ENCODE measurements around the gene BPIFB2. TPM values are rescaled to one million over a fixed set of nuclear protein-coding genes. Genes with fewer than 3 reads are reported as not detected.

The BPIFB2 gene
- total RNA-seq, 1 experiment from 2014 or later, result 0.15 TPM

GRCh38 chr20:33038243-33038642, 30.7 kb downstream of the BPIFB2 start:
- ChIA-PET RAD21 (ENCODE audit: low non-redundant PET in 1 of 2, low total read pairs in 2 of 2, uncharacterized antibody in 2 of 2, unreplicated experiment in 2 of 2) (no interaction called here), CTCF (no interaction called here), POLR2A (no interaction called here)
- H3K4me2 ChIP-seq (ENCODE audit: low read length), result no peak overlapping the region
- TF ChIP-seq SRF (IDR thresholded peaks at IDR 0.05; ENCODE audit: low read depth) (no peak), CEBPB (IDR thresholded peaks at IDR 0.05; ENCODE audit: low read depth) (no peak), EZH2 (IDR thresholded peaks at IDR 0.05) (no peak), ZNF274 (IDR thresholded peaks at IDR 0.05; ENCODE audit: low read depth, low read length) (no peak), EGR1 (IDR thresholded peaks at IDR 0.05; ENCODE audit: low read depth) (no peak), TCF7L2 (IDR thresholded peaks at IDR 0.05; ENCODE audit: borderline replicate concordance, extremely low read depth, insufficient read depth, insufficient read length) (no peak)
- no peak for ATAC-seq
- no peaks in the 10 kb centered on the region for H4K20me1 ChIP-seq (ENCODE audit: insufficient read depth)
- H3K9ac ChIP-seq (ENCODE audit: low read length), result no peak overlapping the region
- peaks cover 31% of the 10 kb centered on the region; the same call in 1 of the 2 replicates for H3K27me3 ChIP-seq (ENCODE audit: insufficient read depth, low read length)
- H3K4me1 ChIP-seq (ENCODE audit: control insufficient read depth in 1 of 2, insufficient read depth in 2 of 2, low read length in 2 of 2), result no peaks in the 10 kb centered on the region
- no peak overlapping the region for H3K27ac ChIP-seq (ENCODE audit: low read depth, low read length)
- no peaks in the 10 kb centered on the region for H3K79me2 ChIP-seq (ENCODE audit: insufficient read depth, low read length)
- H2AFZ ChIP-seq (ENCODE audit: low read depth, low read length, poor library complexity, severe bottlenecking), result no peak overlapping the region
- intact Hi-C loops (cut with micrococcal nuclease), result no loop called here
- no peaks in the 10 kb centered on the region for H3K36me3 ChIP-seq (ENCODE audit: control insufficient read depth in 1 of 2, insufficient read depth in 2 of 2, low read length in 2 of 2)
- no peak overlapping the region for H3K4me3 ChIP-seq (replicated peaks in 1 of 2; ENCODE audit: low read depth in 1 of 2, low read length in 2 of 2)
- no TSS peak for BruUV-seq (replicated peaks)
- no peaks in the 10 kb centered on the region for H3K9me2 ChIP-seq (ENCODE audit: insufficient read depth)
- no peak for DNase-seq (ENCODE audit: low read depth, low spot score)
- no peaks in the 10 kb centered on the region for H3K9me3 ChIP-seq (ENCODE audit: control insufficient read depth in 1 of 2, insufficient read depth in 1 of 2, low read depth in 1 of 2, low read length in 2 of 2)

- Histone ChIP-seq H3K9ac (ENCODE audit: low read length) (no peak overlapping the region), H2AFZ (ENCODE audit: low read depth, low read length, poor library complexity, severe bottlenecking) (no peak overlapping the region), H3K36me3 (ENCODE audit: control insufficient read depth in 1 of 2, insufficient read depth in 2 of 2, low read length in 2 of 2) (no peaks in the 10 kb centered on the region), H3K27ac (ENCODE audit: low read depth, low read length) (no peak overlapping the region), H4K20me1 (ENCODE audit: insufficient read depth) (no peaks in the 10 kb centered on the region), H3K9me3 (ENCODE audit: control insufficient read depth in 1 of 2, insufficient read depth in 1 of 2, low read depth in 1 of 2, low read length in 2 of 2) (peaks cover 0 to 5% of the 10 kb centered on the region in 2 experiments; a peak in 1 of 4 replicates), H3K27me3 (ENCODE audit: insufficient read depth, low read length) (peaks cover 23% of the 10 kb centered on the region; the same call in 1 of the 2 replicates), H3K9me2 (ENCODE audit: insufficient read depth) (no peaks in the 10 kb centered on the region), H3K4me1 (ENCODE audit: control insufficient read depth in 1 of 2, insufficient read depth in 2 of 2, low read length in 2 of 2) (no peaks in the 10 kb centered on the region), H3K79me2 (ENCODE audit: insufficient read depth, low read length) (no peaks in the 10 kb centered on the region), H3K4me3 (replicated peaks in 1 of 2; ENCODE audit: low read depth in 1 of 2, low read length in 2 of 2) (no peak overlapping the region), H3K4me2 (ENCODE audit: low read length) (no peak overlapping the region)
- no TSS peak for BruUV-seq (replicated peaks)
- ATAC-seq, result no peak
- intact Hi-C loops (cut with micrococcal nuclease), result no loop called here
- TF ChIP-seq FOSL1 (IDR thresholded peaks at IDR 0.05; ENCODE audit: low read depth), result no peak
- TF ChIP-seq EZH2 (IDR thresholded peaks at IDR 0.05), result no peak
- no peak for TF ChIP-seq RAD21 (IDR thresholded peaks at IDR 0.05; ENCODE audit: low read depth)
- no peak for TF ChIP-seq CBX3 (IDR thresholded peaks at IDR 0.05; ENCODE audit: low read depth)
- TF ChIP-seq MAX (IDR thresholded peaks at IDR 0.05), result no peak
- no peak for TF ChIP-seq JUND (IDR thresholded peaks at IDR 0.05)
- no peak for TF ChIP-seq SIN3A (IDR thresholded peaks at IDR 0.05; ENCODE audit: low read depth)
- no peak for TF ChIP-seq ATF3 (IDR thresholded peaks at IDR 0.05)
- TF ChIP-seq TCF7L2 (IDR thresholded peaks at IDR 0.05; ENCODE audit: borderline replicate concordance, extremely low read depth, insufficient read depth, insufficient read length), result no peak
- no peak for TF ChIP-seq YY1 (IDR thresholded peaks at IDR 0.05; ENCODE audit: extremely low read depth, insufficient replicate concordance, low read depth, low read length)
- no peak for TF ChIP-seq EGR1 (IDR thresholded peaks at IDR 0.05; ENCODE audit: low read depth)
- ChIA-PET RAD21 (ENCODE audit: low non-redundant PET in 1 of 2, low total read pairs in 2 of 2, uncharacterized antibody in 2 of 2, unreplicated experiment in 2 of 2) (no interaction called here), CTCF (no interaction called here), POLR2A (no interaction called here)
- DNase-seq (ENCODE audit: low read depth, low spot score), result no peak
Observed at GRCh38 chr20:33042430-33042829, 34.9 kb downstream of the BPIFB2 start.

Measured in HCT116 (cell line).